ENCODE measurements around the gene HEG1.
A peak's percentile ranks its signal among the peaks of the same experiment; 100 is the strongest.

The HEG1 gene

DNA sequence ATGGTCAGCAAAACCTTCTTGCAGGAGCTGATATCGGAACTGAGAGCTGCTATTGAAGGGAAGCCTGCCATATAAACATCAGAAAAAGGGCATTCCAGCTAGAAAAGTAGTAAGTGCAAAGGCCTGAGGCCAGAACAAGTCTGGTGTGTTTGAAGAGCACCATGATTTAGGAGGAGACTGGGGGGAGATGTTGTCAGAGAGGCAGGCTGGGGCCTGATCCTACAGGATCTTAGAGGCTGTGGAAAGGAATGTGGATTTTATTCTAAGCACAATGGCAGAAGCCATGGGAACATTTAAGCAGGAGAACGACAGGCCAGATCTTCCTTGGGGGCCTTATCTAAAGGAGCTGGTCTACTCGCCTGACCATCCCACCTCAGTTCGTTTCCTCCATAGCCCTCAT lies 116.1 kb downstream of the HEG1 start:
- no peak for DNase-seq

DNA sequence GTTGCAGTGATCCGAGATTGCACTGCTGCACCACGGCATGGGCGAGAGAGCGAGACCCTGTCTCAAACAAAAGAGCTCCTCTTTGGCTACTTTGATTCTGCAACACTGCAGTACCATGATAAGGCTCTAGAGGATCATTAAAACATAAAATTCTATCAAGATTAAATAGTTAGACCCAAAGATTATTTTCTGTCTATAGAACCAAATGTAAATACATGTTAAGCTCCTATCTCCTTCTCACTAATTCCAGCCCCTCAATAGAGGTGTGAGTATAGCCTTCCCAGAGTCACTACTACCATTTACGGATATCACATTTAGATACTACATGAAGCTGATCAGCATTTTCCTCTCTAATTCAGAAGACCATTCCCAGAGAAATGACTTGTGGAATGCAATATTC lies 116.9 kb downstream of the HEG1 start:
- DNase-seq, result no peak

DNA sequence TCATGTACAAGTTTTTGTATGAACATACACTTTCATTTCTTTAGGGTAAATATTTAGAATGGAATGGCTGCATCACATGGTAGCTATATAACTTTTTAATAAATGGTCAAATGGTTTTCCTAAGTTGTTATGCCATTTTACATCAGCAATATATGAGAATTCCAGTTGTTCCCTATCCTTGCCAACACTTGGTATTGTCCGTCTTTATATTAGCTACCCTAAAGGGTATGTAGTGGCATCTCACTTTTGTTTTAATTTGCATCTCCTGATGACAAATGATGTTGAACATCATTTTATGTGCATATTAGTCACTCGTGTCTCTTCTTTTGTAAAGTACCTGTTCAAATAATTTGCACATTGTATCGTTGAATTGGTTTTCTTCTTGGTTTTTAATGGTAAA lies 118.7 kb downstream of the HEG1 start:
- no peak for DNase-seq

DNA sequence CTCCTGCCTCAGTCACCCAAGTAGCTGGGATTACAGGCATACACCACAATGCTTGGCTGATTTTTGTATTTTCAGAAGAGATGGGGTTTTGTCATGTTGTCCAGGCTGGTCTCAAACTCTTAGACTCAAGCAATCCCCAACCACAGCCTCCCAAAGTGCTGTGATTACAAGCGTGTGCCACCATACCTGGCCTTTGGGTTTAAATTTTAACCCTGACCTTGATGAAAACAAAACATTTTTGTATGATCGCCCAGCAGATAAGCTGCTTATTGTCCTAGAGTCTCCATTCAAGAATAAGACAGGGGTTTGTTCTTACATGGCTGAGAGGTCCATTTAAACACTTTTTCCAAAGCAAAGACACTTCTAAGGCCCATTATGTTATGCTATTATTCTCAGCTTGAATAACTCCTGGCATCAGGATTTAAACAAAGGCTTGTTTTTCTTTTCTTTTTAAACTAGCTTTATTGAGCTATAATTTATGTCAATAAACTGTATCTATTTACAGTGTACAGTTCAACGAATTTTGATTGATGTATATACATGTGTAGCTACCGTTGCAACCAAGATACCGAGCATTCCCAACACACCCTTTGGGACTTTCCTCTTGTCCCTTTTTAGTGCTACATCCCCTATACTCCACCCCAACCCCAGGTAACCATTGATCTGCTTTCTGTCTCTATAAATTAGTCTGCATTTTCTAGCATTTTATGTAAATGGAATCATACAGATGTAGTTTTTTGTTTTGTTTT lies 119.8 kb downstream of the HEG1 start:
- DNase-seq, result no peak

DNA sequence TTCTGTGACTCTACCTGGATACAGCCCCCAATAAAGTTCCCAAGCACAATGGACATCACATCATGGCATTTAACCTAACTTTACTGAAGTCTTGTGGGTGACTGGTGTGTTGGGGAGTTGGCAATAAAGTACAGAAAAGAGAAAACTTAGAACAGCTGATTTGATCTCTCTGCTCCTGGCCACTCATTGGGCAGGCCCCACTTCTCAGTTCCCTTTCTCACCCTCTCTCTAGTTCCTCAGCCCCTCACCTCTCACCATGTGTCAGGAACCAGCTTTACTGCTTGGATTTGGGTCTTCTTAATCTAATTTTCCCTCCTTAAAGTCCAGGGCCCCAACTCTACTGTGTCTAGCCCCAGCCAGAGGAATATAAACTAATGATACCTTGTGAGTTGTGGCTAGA lies 120.5 kb downstream of the HEG1 start:
- DNase-seq, result no peak

DNA sequence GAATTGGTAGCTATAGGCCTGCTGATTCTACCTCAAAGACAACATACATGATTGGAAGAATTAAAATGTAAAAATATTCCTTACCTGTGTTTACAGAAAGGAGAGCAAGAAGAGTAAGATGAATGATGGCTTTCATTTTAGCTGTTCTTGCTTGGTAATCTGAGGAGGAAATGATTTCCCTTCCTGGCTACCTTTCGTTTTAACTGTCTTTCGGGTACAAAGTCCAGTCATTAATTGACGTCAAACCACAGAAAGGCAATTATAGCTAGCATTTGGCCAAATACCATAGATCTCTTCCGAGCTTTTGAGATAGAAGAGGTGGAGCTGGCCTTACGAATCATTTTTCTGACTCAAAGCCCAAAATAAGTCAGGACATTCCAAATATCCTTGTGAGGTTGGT lies 121.2 kb downstream of the HEG1 start, which contains the start of gene MUC13:
MUC13 (minus strand) TSS at position 175 of the 400 bp plus-strand sequence; CDS start at position 136, 39 bp downstream.
- DNase-seq, result no peak

DNA sequence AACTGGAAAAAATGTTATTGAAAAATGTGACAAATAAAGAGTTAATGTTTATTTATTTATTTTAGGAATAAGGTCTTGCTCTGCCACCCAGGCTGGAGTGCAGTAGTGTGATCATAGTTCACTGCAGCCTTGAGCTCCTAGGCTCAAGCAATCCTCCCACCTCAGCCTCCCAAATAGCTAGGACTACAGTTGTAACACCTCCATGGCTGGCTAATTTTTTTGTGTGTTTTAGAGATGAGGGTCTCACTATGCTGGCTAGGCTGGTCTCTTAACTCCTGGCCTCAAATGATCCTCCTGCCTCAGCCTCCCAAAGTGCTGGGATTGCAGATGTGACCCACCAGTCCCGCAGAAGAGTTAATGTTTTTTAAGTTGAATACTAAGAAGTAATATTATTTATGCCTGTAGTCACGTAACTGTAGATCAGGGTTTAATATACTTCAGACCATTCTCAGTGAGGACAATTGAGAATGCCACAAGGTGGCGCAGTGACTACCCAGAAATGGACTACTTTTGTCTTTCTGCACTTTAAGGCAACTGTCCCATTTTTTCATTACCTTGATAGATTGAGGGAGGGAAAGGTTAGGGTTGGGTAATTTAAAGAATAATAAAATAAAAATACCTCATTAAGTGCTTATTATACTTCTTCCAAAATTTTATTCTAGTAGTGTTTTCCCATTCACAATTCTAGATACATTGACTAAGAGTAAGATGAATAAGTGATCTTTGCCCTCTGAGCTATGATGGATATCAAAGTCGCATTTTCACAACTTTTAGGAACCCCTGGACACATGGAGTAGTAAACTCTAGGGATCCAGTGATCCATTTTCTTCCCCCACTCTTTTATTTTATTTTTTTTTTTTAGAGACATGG lies 127.2 kb downstream of the HEG1 start:
- peak; percentile 47 for DNase-seq

DNA sequence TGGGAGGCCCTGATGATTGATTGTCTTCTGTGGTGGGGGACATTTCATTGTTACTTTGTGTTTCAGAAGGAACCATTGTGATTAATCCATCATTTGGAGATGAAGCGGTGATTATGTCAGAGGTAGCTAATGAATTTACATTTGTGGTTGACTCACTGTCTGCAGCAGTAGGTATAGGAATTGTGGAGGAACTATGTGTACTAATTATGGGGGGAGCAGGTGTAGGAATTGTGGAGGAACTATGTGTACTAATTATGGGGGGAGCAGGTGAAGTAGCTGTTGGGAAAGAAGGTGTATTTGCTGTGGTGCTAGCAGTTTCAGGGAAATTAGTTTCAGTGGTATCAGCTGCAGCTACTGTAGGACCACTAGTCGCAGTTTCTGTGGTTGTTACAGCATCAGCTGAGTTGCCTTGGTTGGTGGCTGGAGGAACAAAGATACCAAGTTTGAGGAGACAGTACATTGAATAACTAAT lies 128.2 kb downstream of the HEG1 start:
- no peak for DNase-seq

DNA sequence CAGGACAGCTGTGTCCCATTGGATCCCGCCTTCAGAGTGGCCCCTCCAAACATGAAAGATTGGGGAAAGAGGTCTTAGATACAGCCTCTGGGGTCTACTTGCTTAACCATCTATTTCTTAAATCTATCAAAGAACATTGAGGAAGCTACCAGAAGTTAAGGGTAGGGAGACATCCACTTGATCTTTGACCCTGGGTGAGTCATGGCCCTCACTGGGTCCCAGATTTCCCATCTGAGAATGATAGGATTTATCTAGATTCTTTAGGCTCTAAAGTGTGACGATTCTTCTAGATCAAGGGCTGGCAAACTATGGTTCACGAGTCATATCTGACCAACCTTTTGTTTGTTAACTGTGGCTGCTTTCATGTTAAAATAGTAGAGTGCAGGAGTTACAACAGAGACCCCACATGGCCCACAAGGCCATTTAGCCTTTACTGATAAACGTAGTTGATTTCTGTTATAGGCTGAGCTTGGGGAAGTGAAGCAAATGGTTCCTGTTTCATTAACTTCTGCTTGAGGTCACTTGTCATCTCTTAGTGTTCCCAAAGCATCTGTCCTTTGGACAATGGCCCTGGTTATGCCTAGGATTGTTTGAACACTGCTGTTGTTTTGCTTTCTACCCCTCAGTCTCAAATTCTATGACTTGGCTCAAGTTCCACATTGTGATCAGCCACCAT lies 129.2 kb downstream of the HEG1 start:
- DNase-seq, result no peak

DNA sequence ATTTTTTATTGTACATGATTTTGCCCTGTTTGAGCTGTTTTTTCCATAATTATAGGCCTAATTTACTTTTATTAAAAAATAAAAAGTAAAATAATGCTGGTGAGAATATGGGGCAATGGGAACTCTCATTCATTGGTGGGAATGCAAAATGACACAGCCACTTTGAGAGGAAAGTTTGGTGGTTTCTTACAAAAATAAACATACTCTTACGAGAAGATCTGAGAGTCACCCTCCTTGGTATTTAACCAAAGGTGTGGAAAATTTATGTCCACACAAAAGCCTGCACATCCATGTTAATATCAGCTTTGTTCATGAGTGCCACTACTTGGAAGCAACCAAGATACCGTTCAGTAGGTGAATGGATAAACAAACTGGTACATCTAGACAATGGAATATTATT lies 131.1 kb downstream of the HEG1 start:
- no peak for DNase-seq

DNA sequence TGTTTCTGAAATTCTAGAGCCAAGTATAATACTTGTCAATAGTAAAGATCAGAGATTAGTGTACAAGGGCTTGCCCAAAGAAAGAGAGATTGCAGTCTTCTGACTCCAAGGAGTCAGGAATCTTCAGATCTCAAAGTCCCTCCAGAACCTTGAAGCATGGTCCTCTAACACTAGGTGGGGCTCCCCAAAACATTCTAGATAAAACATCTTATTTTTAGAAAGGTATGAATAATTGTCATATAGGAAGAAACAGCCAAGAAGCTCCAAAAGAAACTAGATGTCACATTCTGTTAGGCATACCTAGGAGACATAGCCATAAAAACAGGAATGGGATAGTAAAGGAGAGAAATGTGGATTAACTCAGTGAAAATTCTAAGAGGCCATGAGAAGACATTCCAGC lies 132.0 kb downstream of the HEG1 start:
- DNase-seq, result no peak

DNA sequence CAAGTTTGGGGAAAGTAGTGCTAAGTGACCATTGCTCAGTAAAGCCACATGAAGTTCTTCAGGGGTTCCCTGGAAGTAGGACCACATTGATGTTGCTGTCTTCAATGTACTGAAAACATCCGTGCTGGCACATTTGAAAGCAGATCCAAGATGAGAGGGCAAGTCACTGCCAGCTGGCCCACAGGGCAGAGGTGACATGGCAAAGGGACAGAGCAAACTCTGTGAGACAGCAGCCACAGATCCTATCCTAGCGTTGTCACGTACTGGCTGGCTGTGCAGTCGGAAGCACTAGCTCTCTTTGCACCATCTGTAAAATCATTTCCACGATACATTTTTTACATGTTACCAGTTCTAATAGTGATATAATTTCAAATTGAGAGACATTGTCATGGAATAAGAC lies 135.1 kb downstream of the HEG1 start:
- DNase-seq, result no peak

DNA sequence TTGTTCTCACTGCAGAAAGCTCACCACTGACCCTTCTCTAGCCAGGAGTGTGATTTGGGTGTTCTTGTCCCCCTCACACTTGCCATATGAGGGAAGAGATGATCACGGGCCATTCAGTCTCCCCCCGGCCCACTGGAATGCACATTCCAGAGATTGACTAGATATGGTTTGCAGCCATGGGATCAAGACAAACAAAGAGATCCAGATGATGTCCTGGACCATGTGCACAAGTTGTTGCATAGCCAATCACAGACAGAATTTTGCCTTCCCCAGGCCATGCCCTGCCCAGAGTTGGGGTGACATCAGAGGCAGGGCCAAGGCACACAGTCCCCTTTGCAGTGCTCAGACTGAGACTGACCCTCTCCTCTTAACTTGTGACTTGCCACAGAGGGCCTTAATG lies 136.0 kb downstream of the HEG1 start:
- DNase-seq, result no peak

DNA sequence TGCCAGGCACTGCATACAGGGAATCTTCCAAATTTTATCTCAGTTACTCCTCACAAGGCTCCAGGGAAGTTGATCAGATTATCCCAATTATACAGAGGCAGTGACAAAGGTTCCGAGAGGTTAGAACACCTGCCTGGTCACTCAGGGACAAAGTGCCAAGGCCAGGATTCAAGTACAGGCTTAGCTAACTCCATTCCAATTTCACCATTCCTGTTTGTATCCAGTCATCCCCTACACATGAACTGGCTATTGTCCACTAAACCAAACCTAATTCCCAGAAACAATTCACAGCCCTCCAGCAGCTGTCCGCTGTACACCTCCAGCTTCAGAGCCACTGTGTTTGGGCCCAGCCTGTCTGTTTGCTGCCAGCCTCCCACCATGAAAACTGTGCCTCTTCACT lies 137.3 kb downstream of the HEG1 start:
- DNase-seq, result no peak

DNA sequence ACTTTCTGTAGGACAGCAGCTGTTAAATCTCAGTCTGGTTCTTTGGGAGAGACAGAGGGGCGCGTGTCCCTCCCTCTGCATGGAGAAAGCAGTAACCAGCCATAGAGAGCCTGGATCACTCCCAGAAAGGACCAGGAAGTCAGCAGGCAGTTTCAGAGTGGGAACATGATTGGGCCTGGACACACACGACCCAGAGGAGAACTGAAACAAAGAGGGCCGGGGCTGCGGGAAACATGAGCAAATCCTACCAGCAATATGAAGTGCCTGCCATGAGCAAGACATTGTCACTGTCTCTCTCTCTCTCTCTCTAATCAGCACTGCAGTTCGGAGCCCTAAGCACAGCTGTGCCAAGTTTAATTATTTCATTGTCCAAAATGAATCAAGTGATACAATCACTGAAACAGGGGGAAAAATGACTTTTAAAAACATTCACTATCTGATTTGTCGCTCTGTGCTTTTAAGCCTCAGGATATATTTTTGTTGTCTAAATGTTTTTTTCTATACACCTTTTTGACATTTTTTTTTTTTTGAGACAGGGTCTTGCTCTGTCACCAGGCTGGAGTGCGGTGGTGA lies 138.9 kb downstream of the HEG1 start:
- no peak for DNase-seq
